ENCODE measurements around the gene GABBR2. TPM values are rescaled to one million over a fixed set of nuclear protein-coding genes. Genes with fewer than 3 reads are reported as not detected.
A peak's percentile ranks its signal among the peaks of the same experiment; 100 is the strongest.
"Not testable (repeated sequence)": the region's sequence is repeated elsewhere in the genome, so short reads cannot be mapped to it uniquely, and the experiment has no call there.

The GABBR2 gene
- total RNA-seq, 1 donor from 2014 or later, result 0.84 TPM

DNA sequence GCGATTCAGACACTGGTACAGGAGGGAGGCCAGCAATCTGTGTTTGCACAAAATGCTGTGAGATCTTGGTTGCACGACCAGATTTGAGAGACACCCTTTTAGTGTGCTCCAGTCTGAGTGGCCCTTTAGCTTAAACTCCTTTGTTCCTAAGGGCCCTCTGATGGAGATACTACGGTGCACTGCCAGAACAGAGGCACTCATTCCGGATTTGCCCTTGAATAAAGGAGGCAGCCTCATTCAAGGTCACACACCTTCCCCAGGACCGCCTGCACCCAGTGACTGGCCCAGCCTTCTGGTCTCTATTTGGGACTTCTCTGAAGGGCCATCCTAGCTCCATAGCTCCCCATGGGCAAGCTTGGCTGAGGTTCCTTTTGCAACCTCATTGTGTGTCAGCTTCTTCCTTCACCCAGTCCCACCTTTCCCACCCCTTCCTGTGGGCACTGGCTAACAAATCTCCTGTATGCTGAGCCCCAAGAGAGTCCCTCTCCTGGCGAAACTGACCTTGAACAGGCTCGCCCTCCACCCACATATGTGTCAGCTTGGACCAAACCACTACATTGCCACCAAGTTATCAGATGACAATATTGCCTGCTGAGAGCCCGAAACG lies 191.7 kb downstream of the GABBR2 start:
- intact Hi-C loops (cut with DNase I), result no loop called here
- no peak overlapping the region for H3K27ac ChIP-seq
- no peaks in the 10 kb centered on the region for H3K4me1 ChIP-seq
- no peak overlapping the region for H3K4me3 ChIP-seq
- no peaks in the 10 kb centered on the region for H3K9me3 ChIP-seq
- H3K27me3 ChIP-seq, result peaks cover 3% of the 10 kb centered on the region
- H3K36me3 ChIP-seq, result no peaks in the 10 kb centered on the region
- no peak for ATAC-seq
- TF ChIP-seq, protein P1, sequence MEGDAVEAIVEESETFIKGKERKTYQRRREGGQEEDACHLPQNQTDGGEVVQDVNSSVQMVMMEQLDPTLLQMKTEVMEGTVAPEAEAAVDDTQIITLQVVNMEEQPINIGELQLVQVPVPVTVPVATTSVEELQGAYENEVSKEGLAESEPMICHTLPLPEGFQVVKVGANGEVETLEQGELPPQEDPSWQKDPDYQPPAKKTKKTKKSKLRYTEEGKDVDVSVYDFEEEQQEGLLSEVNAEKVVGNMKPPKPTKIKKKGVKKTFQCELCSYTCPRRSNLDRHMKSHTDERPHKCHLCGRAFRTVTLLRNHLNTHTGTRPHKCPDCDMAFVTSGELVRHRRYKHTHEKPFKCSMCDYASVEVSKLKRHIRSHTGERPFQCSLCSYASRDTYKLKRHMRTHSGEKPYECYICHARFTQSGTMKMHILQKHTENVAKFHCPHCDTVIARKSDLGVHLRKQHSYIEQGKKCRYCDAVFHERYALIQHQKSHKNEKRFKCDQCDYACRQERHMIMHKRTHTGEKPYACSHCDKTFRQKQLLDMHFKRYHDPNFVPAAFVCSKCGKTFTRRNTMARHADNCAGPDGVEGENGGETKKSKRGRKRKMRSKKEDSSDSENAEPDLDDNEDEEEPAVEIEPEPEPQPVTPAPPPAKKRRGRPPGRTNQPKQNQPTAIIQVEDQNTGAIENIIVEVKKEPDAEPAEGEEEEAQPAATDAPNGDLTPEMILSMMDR (IDR thresholded peaks at IDR 0.05), result no peak
- DNase-seq, result no peak

DNA sequence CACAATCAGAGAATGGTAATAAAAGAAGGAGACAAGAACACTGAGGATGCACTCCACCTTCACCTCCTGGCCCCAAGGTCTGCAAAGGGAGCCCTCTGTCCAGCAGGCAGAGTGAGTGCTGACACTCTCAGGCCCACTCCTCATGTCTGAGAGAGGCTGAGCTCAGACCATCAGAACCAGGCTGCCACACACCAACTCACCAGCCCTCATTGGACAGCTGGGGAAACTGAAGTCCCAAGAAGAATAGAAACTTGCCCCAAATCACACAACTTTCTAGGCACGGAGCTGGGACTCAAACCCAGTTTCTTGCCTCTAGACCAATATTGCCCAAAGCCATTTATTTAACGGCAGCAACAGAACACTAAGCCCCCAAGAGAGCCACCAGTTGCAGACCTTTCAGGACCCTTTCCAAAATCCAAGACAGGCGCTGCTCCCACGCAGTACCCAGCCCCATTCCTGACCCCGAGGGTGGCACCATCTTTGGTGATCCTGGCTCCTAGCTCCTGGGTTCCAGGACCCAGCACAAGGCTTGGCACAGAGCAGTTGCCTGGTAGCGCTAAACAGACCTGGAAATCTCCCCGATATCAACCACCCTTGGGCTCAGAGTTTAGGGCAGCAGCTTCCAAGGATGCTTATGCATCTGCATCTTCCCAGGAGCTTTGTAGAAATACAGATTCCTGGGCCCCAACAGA lies 192.4 kb downstream of the GABBR2 start:
- ATAC-seq, result no peak
- Histone ChIP-seq H3K36me3 (no peaks in the 10 kb centered on the region), H3K9me3 (no peaks in the 10 kb centered on the region), H3K4me1 (no peaks in the 10 kb centered on the region), H3K27ac (no peak overlapping the region), H3K27me3 (peaks cover 3% of the 10 kb centered on the region), H3K4me3 (no peak overlapping the region)
- no peak for DNase-seq
- intact Hi-C loops (cut with DNase I), result no loop called here
- TF ChIP-seq, protein P1 (IDR thresholded peaks at IDR 0.05), result no peak

DNA sequence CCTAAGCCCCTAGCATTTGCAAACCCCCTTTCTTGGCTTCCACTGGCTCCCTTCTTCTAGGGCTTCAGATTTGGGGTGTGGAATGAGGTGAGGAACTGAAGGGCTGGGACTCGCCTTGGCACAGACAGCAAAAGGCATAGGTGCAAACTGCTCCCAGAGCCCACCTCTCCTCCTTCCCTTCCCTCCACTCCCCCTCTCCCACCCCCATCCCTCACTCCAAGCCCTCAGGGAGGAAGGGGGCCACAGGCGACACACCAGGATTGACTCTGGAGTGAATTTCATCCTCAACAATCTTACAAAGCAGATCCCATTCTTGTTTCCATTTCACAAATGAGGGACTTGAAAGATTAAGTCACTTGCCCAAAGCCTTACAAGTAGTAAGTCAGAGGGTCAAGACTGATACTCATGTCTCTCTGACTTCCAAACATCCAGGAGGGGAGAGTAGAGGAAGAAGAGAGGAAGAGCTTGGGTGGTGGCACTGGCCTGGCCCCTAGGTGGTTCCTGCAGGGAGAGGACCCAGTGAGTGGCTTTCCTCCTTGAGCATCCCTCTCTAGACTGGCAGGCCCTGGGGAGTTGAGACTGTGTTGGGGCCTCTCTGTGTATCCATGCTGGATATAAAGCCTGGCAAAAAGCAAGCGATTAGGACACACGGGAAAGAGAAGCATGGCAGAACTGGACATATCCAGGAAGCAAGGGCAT lies 193.1 kb downstream of the GABBR2 start:
- ATAC-seq (peak; percentile 21), DNase-seq (no peak)
- Histone ChIP-seq H3K27me3 (peaks cover 3% of the 10 kb centered on the region), H3K4me3 (no peak overlapping the region), H3K9me3 (no peaks in the 10 kb centered on the region), H3K36me3 (no peaks in the 10 kb centered on the region), H3K4me1 (no peaks in the 10 kb centered on the region), H3K27ac (no peak overlapping the region)
- intact Hi-C loops (cut with DNase I), result no loop called here
- TF ChIP-seq, protein P1 (IDR thresholded peaks at IDR 0.05), result no peak

DNA sequence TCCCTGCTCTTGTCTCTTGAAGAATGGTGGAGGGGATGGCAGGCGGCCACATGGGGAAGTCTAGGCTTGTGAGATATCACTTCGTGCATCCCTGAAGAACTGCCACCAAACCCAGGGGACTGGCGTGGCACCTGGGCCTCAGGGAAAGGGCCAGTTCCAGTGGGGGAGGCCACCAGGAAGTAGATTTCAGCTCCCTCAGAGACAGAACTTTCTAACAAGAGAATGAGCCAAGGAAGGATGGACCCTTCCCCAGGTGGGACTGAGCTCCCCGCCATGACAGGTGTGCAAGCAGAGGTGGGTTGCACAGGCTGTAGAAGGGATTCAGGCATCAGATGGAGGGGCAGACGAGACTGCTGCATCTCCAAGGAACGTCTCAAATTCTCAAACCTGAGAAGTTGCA lies 193.9 kb downstream of the GABBR2 start:
- ATAC-seq, result no peak
- no peaks in the 10 kb centered on the region for H3K9me3 ChIP-seq
- no peak overlapping the region for H3K4me3 ChIP-seq
- no peaks in the 10 kb centered on the region for H3K27me3 ChIP-seq
- DNase-seq, result no peak
- no peaks in the 10 kb centered on the region for H3K4me1 ChIP-seq
- intact Hi-C loops (cut with DNase I), result no loop called here
- no peak overlapping the region for H3K27ac ChIP-seq
- TF ChIP-seq, protein P1 (IDR thresholded peaks at IDR 0.05), result no peak
- H3K36me3 ChIP-seq, result no peaks in the 10 kb centered on the region

GRCh38 chr9:98508217-98508919 lies 200.4 kb downstream of the GABBR2 start:
- ATAC-seq; DNase-seq; H3K27me3 ChIP-seq; intact Hi-C loops (cut with DNase I); H3K36me3 ChIP-seq; H3K27ac ChIP-seq; H3K4me1 ChIP-seq; H3K4me3 ChIP-seq; H3K9me3 ChIP-seq: not testable (repeated sequence)
